Keratinocyte (primary cell): ENCODE results near the gene OR10A2. TPM values are rescaled to one million over a fixed set of nuclear protein-coding genes. Genes with fewer than 3 reads are reported as not detected.

ENCODE experiments used
- DNase-seq: peaks from one replicate; pipeline ENCODE4 v3.0.0-alpha.2; 2011; ENCODE audit warnings: low read depth, missing footprints, low spot score
- FAIRE-seq: peaks from 2 replicates; lab custom pipeline; 2011; peaks lifted over from hg19 to GRCh38; lab: Jason Lieb, UNC
- H2AFZ ChIP-seq: 2 replicates; pipeline ENCODE4 v1.6.0; 2012; ENCODE audit warnings: low read length, control low read depth, inconsistent platforms; ENCODE audit not compliant: control insufficient read depth
- H3K27ac ChIP-seq: 2 replicates; pipeline ENCODE4 v1.5.1; 2011; ENCODE audit warnings: low read length; ENCODE audit not compliant: control insufficient read depth, insufficient read depth
- H3K27me3 ChIP-seq: 3 replicates; pipeline ENCODE4 v1.6.0; 2011; ENCODE audit warnings: low read length; ENCODE audit not compliant: control insufficient read depth, insufficient read depth; ENCODE audit errors: extremely low read depth
- H3K36me3 ChIP-seq, 2 experiments: 2 replicates in 1 of 2; 3 replicates in 1 of 2; pipeline ENCODE4 v1.5.1; 2011; ENCODE audit warnings: low read length in 2 of 2, mild to moderate bottlenecking in 1 of 2; ENCODE audit not compliant: control insufficient read depth in 2 of 2, insufficient read depth in 2 of 2; ENCODE audit errors: extremely low read depth in 1 of 2
- H3K4me1 ChIP-seq: 3 replicates; pipeline ENCODE4 v1.5.1; 2011; ENCODE audit warnings: low read length; ENCODE audit not compliant: control insufficient read depth, insufficient read depth; ENCODE audit errors: extremely low read depth
- H3K4me2 ChIP-seq: 3 replicates; pipeline ENCODE4 v1.6.0; 2011; ENCODE audit warnings: low read depth, low read length; ENCODE audit not compliant: control insufficient read depth, insufficient read depth; ENCODE audit errors: extremely low read depth
- H3K4me3 ChIP-seq, 3 experiments: fragments of 200-600 bp in 1 of 3; sonication (generic) in 1 of 3; 2 replicates in 2 of 3; 3 replicates in 1 of 3; pipeline ENCODE4 v1.5.1; 2011 to 2016; ENCODE audit warnings: low read length in 3 of 3, mild to moderate bottlenecking in 3 of 3, control low read depth in 2 of 3, inconsistent platforms in 1 of 3, low read depth in 1 of 3, mixed read lengths in 1 of 3, mixed run types in 1 of 3, moderate library complexity in 1 of 3; ENCODE audit not compliant: control insufficient read depth in 2 of 3, insufficient read depth in 2 of 3; ENCODE audit errors: extremely low read depth in 1 of 3
- H3K79me2 ChIP-seq: 2 replicates; pipeline ENCODE4 v1.6.0; 2012; ENCODE audit warnings: low read length; ENCODE audit not compliant: control insufficient read depth, insufficient read depth
- H3K9ac ChIP-seq: 3 replicates; pipeline ENCODE4 v1.6.0; 2011; ENCODE audit warnings: low read length; ENCODE audit not compliant: control insufficient read depth, insufficient read depth; ENCODE audit errors: extremely low read depth
- H3K9me1 ChIP-seq: 3 replicates; pipeline ENCODE4 v1.6.0; 2011; ENCODE audit warnings: low read length; ENCODE audit not compliant: control insufficient read depth, insufficient read depth; ENCODE audit errors: extremely low read depth
- H3K9me3 ChIP-seq: 2 replicates; pipeline ENCODE4 v1.5.1; 2012; ENCODE audit warnings: low read depth, low read length; ENCODE audit not compliant: control insufficient read depth
- H4K20me1 ChIP-seq: 3 replicates; pipeline ENCODE4 v1.6.0; 2011; ENCODE audit warnings: low read length; ENCODE audit not compliant: control insufficient read depth, insufficient read depth; ENCODE audit errors: extremely low read depth
- EZH2 ChIP-seq: IDR thresholded peaks from one replicate; pipeline ENCODE4 v1.6.1; 2012; ENCODE audit warnings: inconsistent platforms, mild to moderate bottlenecking, low read length, moderate library complexity
- dilution Hi-C: fragments of 300-500 bp; cut with MboI; formaldehyde crosslinking; loops from one replicate; pipeline ENCODE4 v1.7.0; 2020; ENCODE audit warnings: low sequenced_read_pairs; ENCODE audit not compliant: extremely low pct_ligation_motif_present
- polyA minus RNA-seq, 3 experiments: library from RNA; depleted of rRNA, polyadenylated mRNA; stranded (reverse); fragments of >200 nt; gene quantifications; 1 replicate in 1 of 3; 2 replicates in 1 of 3; 3 replicates in 1 of 3; pipeline ENCODE4 v1.2.3, GENCODE V29; 2011
- polyA plus RNA-seq, 5 experiments: library from polyadenylated mRNA; depleted of rRNA in 3 of 5; stranded (reverse) in 3 of 5; stranded (forward) in 1 of 5; unstranded in 1 of 5; fragments of >200 nt; gene quantifications; 1 replicate in 1 of 5; 2 replicates in 3 of 5; 3 replicates in 1 of 5; pipeline versions ENCODE4 v1.2.1 to v1.2.3, GENCODE V29; 2011 to 2012; ENCODE audit warnings: missing spikeins in 2 of 5, low read depth in 1 of 5, low replicate concordance in 1 of 5
- TF ChIP-seq, protein P1 (sequence below), 3 experiments: IDR thresholded peaks in 1 of 3; conservative IDR thresholded peaks in 1 of 3; optimal IDR thresholded peaks in 1 of 3; 2 replicates in 2 of 3; 3 replicates in 1 of 3; pipeline versions ENCODE3 to v1.5.1; 2011; ENCODE audit warnings: low read length in 3 of 3, mild to moderate bottlenecking in 3 of 3, moderate library complexity in 2 of 3, control low read depth in 1 of 3, inconsistent platforms in 1 of 3; ENCODE audit not compliant: insufficient read depth in 2 of 3; ENCODE audit errors: extremely low read depth in 1 of 3

OR10A2 gene, protein sequence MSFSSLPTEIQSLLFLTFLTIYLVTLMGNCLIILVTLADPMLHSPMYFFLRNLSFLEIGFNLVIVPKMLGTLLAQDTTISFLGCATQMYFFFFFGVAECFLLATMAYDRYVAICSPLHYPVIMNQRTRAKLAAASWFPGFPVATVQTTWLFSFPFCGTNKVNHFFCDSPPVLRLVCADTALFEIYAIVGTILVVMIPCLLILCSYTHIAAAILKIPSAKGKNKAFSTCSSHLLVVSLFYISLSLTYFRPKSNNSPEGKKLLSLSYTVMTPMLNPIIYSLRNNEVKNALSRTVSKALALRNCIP
- polyA plus RNA-seq, result not detected in 3 replicates
- not detected for polyA plus RNA-seq (2011; ENCODE audit: low read depth)
- not detected in 2 replicates for polyA plus RNA-seq (2011; cell fraction: cytosol; rRNA removed)
- polyA plus RNA-seq (2011; cell fraction: nucleus; rRNA removed), result not detected in 2 replicates
- 0.02 TPM in 1 of 2 replicates, not detected in the other for polyA plus RNA-seq (2012; ENCODE audit: low replicate concordance)
- polyA minus RNA-seq, result not detected in 3 replicates
- not detected for polyA minus RNA-seq (2011; cell fraction: cytosol; rRNA and poly(A)+ RNA removed)
- polyA minus RNA-seq (2011; cell fraction: nucleus; rRNA and poly(A)+ RNA removed), result not detected in 2 replicates

DNA sequence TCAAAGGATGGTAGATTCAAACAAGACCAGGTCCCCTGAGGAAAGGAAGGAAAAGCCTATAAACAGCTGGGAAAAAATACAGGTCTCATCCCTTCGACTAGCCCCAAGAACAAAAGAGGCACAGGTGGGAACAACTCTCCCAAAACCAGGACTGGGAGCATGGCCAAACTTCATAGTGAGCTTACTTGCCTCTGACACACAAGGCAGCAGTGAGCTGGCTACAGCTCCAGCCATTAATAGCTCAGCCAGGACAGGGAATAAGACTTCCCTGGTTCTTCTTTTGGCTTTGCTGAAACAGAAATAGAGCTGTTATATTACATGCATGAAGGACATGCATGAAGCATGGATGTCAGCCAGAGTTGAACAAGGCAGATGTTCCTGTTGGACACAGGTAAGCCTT is at the start of gene OR10A2:
Gene OR10A2 (plus strand): TSS at position 97 of the 400 bp plus-strand sequence. CDS start 6,698 bp downstream, outside the sequence.
- Histone ChIP-seq H4K20me1 (no peaks in the 10 kb centered on the region), H3K9me1 (no peaks in the 10 kb centered on the region), H3K27ac (no peak within 1 kb of the TSS), H3K9ac (no peak within 1 kb of the TSS), H3K9me3 (no peaks in the 10 kb centered on the region), H3K36me3 (no peaks in the 10 kb centered on the region), H3K4me2 (no peak within 1 kb of the TSS), H2AFZ (no peak within 1 kb of the TSS), H3K4me1 (no peaks in the 10 kb centered on the region), H3K27me3 (no peaks in the 10 kb centered on the region), H3K79me2 (no peaks in the 10 kb centered on the region), H3K4me3 (no peak within 1 kb of the TSS)
- TF ChIP-seq EZH2, result no peak
- TF ChIP-seq, protein P1, sequence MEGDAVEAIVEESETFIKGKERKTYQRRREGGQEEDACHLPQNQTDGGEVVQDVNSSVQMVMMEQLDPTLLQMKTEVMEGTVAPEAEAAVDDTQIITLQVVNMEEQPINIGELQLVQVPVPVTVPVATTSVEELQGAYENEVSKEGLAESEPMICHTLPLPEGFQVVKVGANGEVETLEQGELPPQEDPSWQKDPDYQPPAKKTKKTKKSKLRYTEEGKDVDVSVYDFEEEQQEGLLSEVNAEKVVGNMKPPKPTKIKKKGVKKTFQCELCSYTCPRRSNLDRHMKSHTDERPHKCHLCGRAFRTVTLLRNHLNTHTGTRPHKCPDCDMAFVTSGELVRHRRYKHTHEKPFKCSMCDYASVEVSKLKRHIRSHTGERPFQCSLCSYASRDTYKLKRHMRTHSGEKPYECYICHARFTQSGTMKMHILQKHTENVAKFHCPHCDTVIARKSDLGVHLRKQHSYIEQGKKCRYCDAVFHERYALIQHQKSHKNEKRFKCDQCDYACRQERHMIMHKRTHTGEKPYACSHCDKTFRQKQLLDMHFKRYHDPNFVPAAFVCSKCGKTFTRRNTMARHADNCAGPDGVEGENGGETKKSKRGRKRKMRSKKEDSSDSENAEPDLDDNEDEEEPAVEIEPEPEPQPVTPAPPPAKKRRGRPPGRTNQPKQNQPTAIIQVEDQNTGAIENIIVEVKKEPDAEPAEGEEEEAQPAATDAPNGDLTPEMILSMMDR (optimal IDR thresholded peaks at IDR 0.05 in 1 of 3, IDR thresholded peaks at IDR 0.05 in 1 of 3, conservative IDR thresholded peaks at IDR 0.05 in 1 of 3; ENCODE audit: extremely low read depth in 1 of 3, insufficient read depth in 2 of 3, low read length in 3 of 3), result peak in 1 of 3 experiments; percentile 24
- FAIRE-seq (no peak), DNase-seq (no peak)
- dilution Hi-C loops, result no loop called here

DNA sequence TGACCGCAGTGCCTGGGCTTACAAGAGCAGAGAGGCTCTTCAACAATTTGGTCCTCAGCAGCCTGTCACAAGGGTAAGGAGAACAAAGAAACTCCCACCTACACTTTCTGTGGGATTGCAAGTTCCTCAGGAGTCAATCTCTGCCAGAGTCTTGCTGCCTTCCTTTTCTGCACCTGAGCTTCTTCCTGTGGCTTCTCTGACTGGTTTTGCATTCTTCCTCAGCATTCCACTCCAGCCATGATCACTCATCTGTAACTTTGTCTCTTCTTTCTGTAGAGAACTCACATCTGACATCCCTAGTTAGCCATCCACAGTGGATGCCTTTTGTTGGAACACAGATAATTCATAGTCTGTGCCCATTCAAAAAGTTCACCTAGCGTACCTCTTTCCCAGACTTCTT is 49.2 kb upstream of the OR10A2 start:
- H4K20me1 ChIP-seq, result no peaks in the 10 kb centered on the region
- H3K36me3 ChIP-seq, result no peaks in the 10 kb centered on the region
- H3K9me1 ChIP-seq, result no peaks in the 10 kb centered on the region
- no peak overlapping the region for H3K4me3 ChIP-seq
- H3K27ac ChIP-seq, result no peak overlapping the region
- H3K4me1 ChIP-seq, result no peaks in the 10 kb centered on the region
- no peaks in the 10 kb centered on the region for H3K9me3 ChIP-seq
- no peaks in the 10 kb centered on the region for H3K79me2 ChIP-seq
- FAIRE-seq (no peak), DNase-seq (no peak)
- TF ChIP-seq, protein P1 (optimal IDR thresholded peaks at IDR 0.05 in 1 of 3, IDR thresholded peaks at IDR 0.05 in 1 of 3, conservative IDR thresholded peaks at IDR 0.05 in 1 of 3; ENCODE audit: extremely low read depth in 1 of 3, insufficient read depth in 2 of 3, low read length in 3 of 3), result no peak
- no peak for TF ChIP-seq EZH2
- dilution Hi-C loops, result no loop called here
- H3K27me3 ChIP-seq, result no peaks in the 10 kb centered on the region
- no peak overlapping the region for H2AFZ ChIP-seq
- no peak overlapping the region for H3K9ac ChIP-seq
- no peak overlapping the region for H3K4me2 ChIP-seq
